OCI-LY1 (cell line): ENCODE measurements around the gene TNNT3.

Experiments
- H2AFZ ChIP-seq: fragments of 200-600 bp; sonication (generic), shearing (Covaris generic); 2 replicates; pipeline ENCODE4 v1.6.0; 2014; ENCODE audit warnings: antibody characterized with exemption, mild to moderate bottlenecking, low read length
- H3F3A ChIP-seq: fragments of 200-600 bp; sonication (generic), shearing (Covaris generic); 2 replicates; pipeline ENCODE4 v1.6.0; 2014; ENCODE audit warnings: mild to moderate bottlenecking, antibody characterized with exemption, low read length, moderate library complexity; ENCODE audit not compliant: insufficient read depth
- H3K27ac ChIP-seq: fragments of 200-600 bp; sonication (generic); 2 replicates; pipeline ENCODE4 v1.5.1; 2014; ENCODE audit warnings: low read length, mixed run types, mild to moderate bottlenecking, low read depth; ENCODE audit not compliant: poor library complexity, severe bottlenecking
- H3K27me3 ChIP-seq: fragments of 200-600 bp; sonication (generic); 2 replicates; pipeline ENCODE4 v1.6.0; 2014; ENCODE audit warnings: antibody characterized with exemption, mild to moderate bottlenecking, low read length, moderate library complexity; ENCODE audit not compliant: insufficient read depth
- H3K36me3 ChIP-seq: fragments of 200-600 bp; sonication (generic); 2 replicates; pipeline ENCODE4 v1.6.1; 2014; ENCODE audit warnings: mild to moderate bottlenecking, antibody characterized with exemption, low read length, moderate library complexity, mixed read lengths; ENCODE audit not compliant: insufficient read depth
- H3K4me1 ChIP-seq: fragments of 200-600 bp; sonication (generic); 2 replicates; pipeline ENCODE4 v1.5.1; 2014; ENCODE audit warnings: mild to moderate bottlenecking, low read length, moderate library complexity; ENCODE audit not compliant: insufficient read depth, severe bottlenecking
- H3K4me2 ChIP-seq: fragments of 200-600 bp; sonication (generic), shearing (Covaris generic); 2 replicates; pipeline ENCODE4 v1.6.1; 2014; ENCODE audit warnings: low read length
- H3K4me3 ChIP-seq: fragments of 200-600 bp; sonication (generic); 2 replicates; pipeline ENCODE4 v1.5.1; 2014; ENCODE audit warnings: low read length, low read depth, mild to moderate bottlenecking, mixed read lengths; ENCODE audit not compliant: poor library complexity, severe bottlenecking
- H3K79me2 ChIP-seq: fragments of 200-600 bp; shearing (Covaris generic); 2 replicates; pipeline ENCODE4 v1.6.1; 2016; ENCODE audit warnings: mixed run types, low read length, mixed read lengths; ENCODE audit not compliant: insufficient read depth
- H3K9ac ChIP-seq: fragments of 200-600 bp; sonication (generic), shearing (Covaris generic); 2 replicates; pipeline ENCODE4 v1.6.1; 2014; ENCODE audit warnings: mild to moderate bottlenecking, low read length, mixed read lengths
- H3K9me2 ChIP-seq: fragments of 200-600 bp; sonication (generic), shearing (Covaris generic); 2 replicates; pipeline ENCODE4 v1.6.1; 2014; ENCODE audit warnings: low read depth, mild to moderate bottlenecking, low read length, mixed read lengths
- H3K9me3 ChIP-seq: fragments of 200-600 bp; shearing (Covaris generic); 2 replicates; pipeline ENCODE4 v1.6.1; 2014; ENCODE audit warnings: low read length, mixed read lengths
- H4K20me1 ChIP-seq: fragments of 200-600 bp; sonication (generic), shearing (Covaris generic); 2 replicates; pipeline ENCODE4 v1.6.0; 2016; ENCODE audit warnings: mild to moderate bottlenecking, low read length; ENCODE audit not compliant: insufficient read depth
- EZH2 ChIP-seq: fragments of 200-600 bp; sonication (generic), shearing (Covaris generic); IDR thresholded peaks from 2 replicates; pipeline ENCODE4 v1.8.0; 2017; ENCODE audit warnings: borderline replicate concordance, mixed run types, mild to moderate bottlenecking, antibody characterized with exemption, low read length, moderate library complexity, mixed read lengths
- TF ChIP-seq, protein P1 (sequence below): fragments of 200-600 bp; sonication (generic), shearing (Covaris generic); IDR thresholded peaks from 2 replicates; pipeline ENCODE4 v1.5.1; 2017; ENCODE audit warnings: mild to moderate bottlenecking, antibody characterized with exemption, low read length, moderate library complexity, mixed read lengths

The TNNT3 gene

DNA sequence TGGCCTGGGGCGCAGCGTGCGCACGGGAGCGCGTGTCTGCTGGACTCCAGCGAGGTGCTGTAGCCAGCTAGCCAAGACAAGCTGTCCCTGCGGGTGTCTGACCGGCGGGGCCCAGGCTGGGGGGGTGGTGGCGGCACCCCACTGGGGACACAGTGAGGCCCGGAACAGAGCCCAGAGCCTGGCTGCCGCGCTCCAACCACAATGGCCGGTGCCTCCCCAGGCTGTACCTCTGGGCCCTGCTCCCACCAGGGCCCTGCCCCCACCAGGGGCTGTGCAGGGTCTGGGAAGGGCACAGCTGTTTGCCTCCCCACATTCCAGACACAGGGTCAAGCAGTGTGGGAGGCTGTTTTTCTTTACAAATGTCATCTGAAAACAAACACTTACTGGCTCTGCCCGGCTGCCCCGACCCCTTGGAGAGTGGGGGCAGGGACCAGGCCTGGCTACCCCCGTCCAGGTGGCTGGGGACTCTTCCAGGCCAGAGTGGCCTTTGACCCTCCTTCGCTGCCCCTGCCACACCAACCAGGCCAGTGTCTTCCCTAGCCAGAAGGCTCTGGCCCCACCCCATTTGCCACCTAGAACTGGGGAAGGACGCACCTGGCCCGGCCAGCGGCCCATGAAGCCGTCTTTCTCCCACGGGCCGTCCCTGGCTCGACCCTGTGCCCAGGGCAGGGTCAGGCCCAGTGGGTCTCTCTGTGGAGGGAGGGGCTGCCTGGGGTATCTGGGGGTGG lies 63.5 kb downstream of the TNNT3 start:
- no peaks in the 10 kb centered on the region for H3K79me2 ChIP-seq
- H2AFZ ChIP-seq, result no peak overlapping the region
- no peaks in the 10 kb centered on the region for H3K27me3 ChIP-seq
- no peak overlapping the region for H3K9ac ChIP-seq
- TF ChIP-seq, protein P1, sequence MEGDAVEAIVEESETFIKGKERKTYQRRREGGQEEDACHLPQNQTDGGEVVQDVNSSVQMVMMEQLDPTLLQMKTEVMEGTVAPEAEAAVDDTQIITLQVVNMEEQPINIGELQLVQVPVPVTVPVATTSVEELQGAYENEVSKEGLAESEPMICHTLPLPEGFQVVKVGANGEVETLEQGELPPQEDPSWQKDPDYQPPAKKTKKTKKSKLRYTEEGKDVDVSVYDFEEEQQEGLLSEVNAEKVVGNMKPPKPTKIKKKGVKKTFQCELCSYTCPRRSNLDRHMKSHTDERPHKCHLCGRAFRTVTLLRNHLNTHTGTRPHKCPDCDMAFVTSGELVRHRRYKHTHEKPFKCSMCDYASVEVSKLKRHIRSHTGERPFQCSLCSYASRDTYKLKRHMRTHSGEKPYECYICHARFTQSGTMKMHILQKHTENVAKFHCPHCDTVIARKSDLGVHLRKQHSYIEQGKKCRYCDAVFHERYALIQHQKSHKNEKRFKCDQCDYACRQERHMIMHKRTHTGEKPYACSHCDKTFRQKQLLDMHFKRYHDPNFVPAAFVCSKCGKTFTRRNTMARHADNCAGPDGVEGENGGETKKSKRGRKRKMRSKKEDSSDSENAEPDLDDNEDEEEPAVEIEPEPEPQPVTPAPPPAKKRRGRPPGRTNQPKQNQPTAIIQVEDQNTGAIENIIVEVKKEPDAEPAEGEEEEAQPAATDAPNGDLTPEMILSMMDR, result no peak
- TF ChIP-seq EZH2, result no peak
- no peak overlapping the region for H3K27ac ChIP-seq
- H4K20me1 ChIP-seq, result no peaks in the 10 kb centered on the region
- no peak overlapping the region for H3K4me2 ChIP-seq
- no peaks in the 10 kb centered on the region for H3K9me3 ChIP-seq
- H3K4me3 ChIP-seq, result no peak overlapping the region
- no peaks in the 10 kb centered on the region for H3K4me1 ChIP-seq
- no peaks in the 10 kb centered on the region for H3K9me2 ChIP-seq
- H3F3A ChIP-seq, result no peaks in the 10 kb centered on the region
- no peaks in the 10 kb centered on the region for H3K36me3 ChIP-seq

DNA sequence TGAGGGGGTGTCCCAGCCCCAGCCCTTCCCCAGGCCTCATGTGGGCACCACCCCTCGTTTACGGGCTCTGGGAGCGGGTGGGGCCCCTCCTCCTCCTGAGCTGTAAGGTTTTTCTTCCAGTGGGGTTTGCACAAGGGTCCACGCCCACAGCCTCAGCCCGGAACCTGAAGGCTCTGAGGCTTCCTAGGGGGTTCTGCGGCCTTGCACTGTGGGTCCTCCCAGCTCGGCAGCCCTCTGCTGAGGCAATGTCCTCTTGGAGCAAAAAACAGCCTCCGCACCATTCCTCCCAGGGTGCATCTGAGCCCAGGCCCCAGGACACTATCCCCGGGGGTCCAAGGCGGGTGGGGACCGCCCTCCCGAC lies 64.1 kb downstream of the TNNT3 start:
- Histone ChIP-seq H2AFZ (no peak overlapping the region), H4K20me1 (no peaks in the 10 kb centered on the region), H3K4me3 (no peak overlapping the region), H3K4me2 (no peak overlapping the region), H3F3A (no peaks in the 10 kb centered on the region), H3K9me3 (no peaks in the 10 kb centered on the region), H3K4me1 (no peaks in the 10 kb centered on the region), H3K9ac (no peak overlapping the region), H3K79me2 (no peaks in the 10 kb centered on the region), H3K27me3 (no peaks in the 10 kb centered on the region), H3K9me2 (no peaks in the 10 kb centered on the region), H3K27ac (no peak overlapping the region), H3K36me3 (no peaks in the 10 kb centered on the region)
- TF ChIP-seq, protein P1, result no peak
- TF ChIP-seq EZH2, result no peak

DNA sequence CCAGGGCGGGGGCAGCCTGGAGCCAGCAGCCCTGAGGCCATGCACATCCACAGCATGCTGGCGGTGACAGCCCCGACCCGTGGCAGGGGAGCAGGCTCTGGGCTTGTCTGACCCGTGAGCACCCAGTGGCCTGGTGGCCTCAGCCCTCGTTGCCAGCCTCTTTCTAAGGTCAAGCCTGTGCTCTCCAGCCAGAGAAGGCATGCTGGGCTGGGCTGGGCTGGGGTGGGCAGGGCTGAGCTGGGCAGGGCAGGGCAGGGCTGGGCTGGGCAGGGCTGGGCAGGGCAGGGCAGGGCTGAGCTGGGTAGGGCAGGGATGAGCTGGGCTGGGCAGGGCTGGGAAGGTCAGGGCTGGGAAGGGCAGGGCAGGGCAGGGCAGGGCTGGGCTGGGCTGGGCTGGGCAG lies 67.5 kb downstream of the TNNT3 start:
- no peaks in the 10 kb centered on the region for H3K79me2 ChIP-seq
- no peaks in the 10 kb centered on the region for H3K9me2 ChIP-seq
- no peaks in the 10 kb centered on the region for H3K9me3 ChIP-seq
- no peaks in the 10 kb centered on the region for H4K20me1 ChIP-seq
- no peak overlapping the region for H3K4me2 ChIP-seq
- H3K4me1 ChIP-seq, result no peaks in the 10 kb centered on the region
- H3K36me3 ChIP-seq, result no peaks in the 10 kb centered on the region
- no peak overlapping the region for H3K4me3 ChIP-seq
- no peak overlapping the region for H3K27ac ChIP-seq
- TF ChIP-seq, protein P1, result no peak
- TF ChIP-seq EZH2, result no peak
- no peaks in the 10 kb centered on the region for H3F3A ChIP-seq
- no peak overlapping the region for H3K9ac ChIP-seq
- no peak overlapping the region for H2AFZ ChIP-seq
- H3K27me3 ChIP-seq, result no peaks in the 10 kb centered on the region
